HK-2 (cell line): ENCODE results near the gene GOSR2.
A peak's percentile ranks its signal among the peaks of the same experiment; 100 is the strongest.
"Not testable (repeated sequence)": the region's sequence is repeated elsewhere in the genome, so short reads cannot be mapped to it uniquely, and the experiment has no call there.

Experiments
- DNase-seq: peaks from one replicate; pipeline ENCODE4 v3.0.0-alpha.2; 2018; ENCODE audit not compliant: unreplicated experiment

Gene GOSR2

GRCh38 chr17:46894024-46894423, 28.9 kb upstream of the GOSR2 start:
- no peak for DNase-seq

GRCh38 chr17:46894476-46895151, 28.3 kb upstream of the GOSR2 start:
- DNase-seq = no peak

GRCh38 chr17:46895171-46895570, 27.8 kb upstream of the GOSR2 start:
- DNase-seq = no peak

GRCh38 chr17:46896991-46897390, 26.0 kb upstream of the GOSR2 start:
- DNase-seq = no peak

- no peak for DNase-seq
Measured at GRCh38 chr17:46898364-46898763, 24.6 kb upstream of the GOSR2 start.

GRCh38 chr17:46898860-46899259, 24.1 kb upstream of the GOSR2 start:
- no peak for DNase-seq

GRCh38 chr17:46901291-46901690, 21.7 kb upstream of the GOSR2 start:
- no peak for DNase-seq

- DNase-seq = no peak
Measured at GRCh38 chr17:46903762-46904672, 18.9 kb upstream of the GOSR2 start.

GRCh38 chr17:46908068-46908737, 14.8 kb upstream of the GOSR2 start:
- no peak for DNase-seq

- no peak for DNase-seq
Measured at GRCh38 chr17:46910179-46910927, 12.6 kb upstream of the GOSR2 start.

GRCh38 chr17:46911311-46911710, 11.6 kb upstream of the GOSR2 start:
- no peak for DNase-seq

- DNase-seq = no peak
Measured at GRCh38 chr17:46915596-46915995, 7.4 kb upstream of the GOSR2 start.

- DNase-seq = no peak
Measured at GRCh38 chr17:46916211-46916610, 6.7 kb upstream of the GOSR2 start.

- no peak for DNase-seq
Measured at GRCh38 chr17:46916623-46917022, 6.3 kb upstream of the GOSR2 start.

- DNase-seq = no peak
Measured at GRCh38 chr17:46917041-46917440, 5.9 kb upstream of the GOSR2 start.

GRCh38 chr17:46917516-46917915, 5.4 kb upstream of the GOSR2 start:
- no peak for DNase-seq

- DNase-seq = not testable (repeated sequence)
Measured at GRCh38 chr17:46921962-46922361, 998 bp upstream of the GOSR2 start.

- no peak for DNase-seq
Measured at GRCh38 chr17:46922487-46922803, 515 bp upstream of the GOSR2 start.

- no peak for DNase-seq
Measured at GRCh38 chr17:46925185-46925868, 2.4 kb downstream of the GOSR2 start.

- DNase-seq = no peak
Measured at GRCh38 chr17:46928467-46929261, 5.7 kb downstream of the GOSR2 start.

GRCh38 chr17:46929413-46929812, 6.5 kb downstream of the GOSR2 start:
- DNase-seq = peak; percentile 70
